OCI-LY1 (cell line): ENCODE measurements around the gene GALNT17.

Experiments
- CTCF ChIP-seq: fragments of 200-600 bp; sonication (generic), shearing (Covaris generic); IDR thresholded peaks from 2 replicates; pipeline ENCODE4 v1.5.1; 2017; ENCODE audit warnings: mild to moderate bottlenecking, antibody characterized with exemption, low read length, moderate library complexity, mixed read lengths
- EZH2 ChIP-seq: fragments of 200-600 bp; sonication (generic), shearing (Covaris generic); IDR thresholded peaks from 2 replicates; pipeline ENCODE4 v1.8.0; 2017; ENCODE audit warnings: borderline replicate concordance, mixed run types, mild to moderate bottlenecking, antibody characterized with exemption, low read length, moderate library complexity, mixed read lengths

- TF ChIP-seq EZH2 (no peak), CTCF (no peak)
Measured at GRCh38 chr7:71320916-71321315, 189.0 kb downstream of the GALNT17 start.
